H9 (cell line): Measurements from ENCODE around the gene FASTKD3. TPM values are rescaled to one million over a fixed set of nuclear protein-coding genes. Genes with fewer than 3 reads are reported as not detected.

ENCODE experiments used
- DNase-seq: peaks from one replicate; pipeline ENCODE4 v3.0.0-alpha.2; 2017
- H2AFZ ChIP-seq: one replicate; pipeline ENCODE4 v1.6.1; 2013; ENCODE audit warnings: mild to moderate bottlenecking, low read length, control low read depth, moderate library complexity
- H2AK5ac ChIP-seq: 2 replicates; pipeline ENCODE4 v1.6.1; 2013; ENCODE audit warnings: low read length, control low read depth, mixed read lengths; ENCODE audit not compliant: insufficient read length
- H2BK120ac ChIP-seq: one replicate; pipeline ENCODE4 v1.6.1; 2013; ENCODE audit warnings: low read depth, mild to moderate bottlenecking, low read length, control low read depth, inconsistent platforms; ENCODE audit not compliant: poor library complexity, severe bottlenecking
- H2BK12ac ChIP-seq: 2 replicates; pipeline ENCODE4 v1.6.1; 2013; ENCODE audit warnings: low read length, control low read depth, mixed read lengths, low read depth; ENCODE audit not compliant: insufficient read length
- H2BK15ac ChIP-seq: 2 replicates; pipeline ENCODE4 v1.6.1; 2013; ENCODE audit warnings: low read depth, low read length, control low read depth
- H2BK20ac ChIP-seq: one replicate; pipeline ENCODE4 v1.6.1; 2013; ENCODE audit warnings: low read depth, mild to moderate bottlenecking, low read length, control low read depth, inconsistent platforms; ENCODE audit not compliant: poor library complexity, severe bottlenecking
- H2BK5ac ChIP-seq: 2 replicates; pipeline ENCODE4 v1.6.1; 2013; ENCODE audit warnings: low read length, control low read depth, mixed read lengths; ENCODE audit not compliant: insufficient read length
- H3K14ac ChIP-seq: 2 replicates; pipeline ENCODE4 v1.6.1; 2013; ENCODE audit warnings: low read length, control low read depth; ENCODE audit not compliant: insufficient read depth
- H3K18ac ChIP-seq: 2 replicates; pipeline ENCODE4 v1.6.1; 2013; ENCODE audit warnings: low read depth, mild to moderate bottlenecking, mixed read lengths, low read length, control low read depth; ENCODE audit not compliant: insufficient read length
- H3K23ac ChIP-seq: 2 replicates; pipeline ENCODE4 v1.6.1; 2013; ENCODE audit warnings: low read length, control low read depth, mixed read lengths, low read depth; ENCODE audit not compliant: insufficient read length
- H3K23me2 ChIP-seq: 2 replicates; pipeline ENCODE4 v1.6.1; 2013; ENCODE audit warnings: low read depth, mild to moderate bottlenecking, mixed read lengths, low read length, control low read depth; ENCODE audit not compliant: insufficient read length, poor library complexity, severe bottlenecking
- H3K27ac ChIP-seq: 2 replicates; pipeline ENCODE4 v1.5.1; 2013; ENCODE audit warnings: low read length, control low read depth, mixed read lengths, low read depth; ENCODE audit not compliant: insufficient read length
- H3K27me3 ChIP-seq: 2 replicates; pipeline ENCODE4 v1.6.1; 2013; ENCODE audit warnings: low read length, control low read depth, inconsistent platforms; ENCODE audit not compliant: insufficient read depth
- H3K4ac ChIP-seq: 2 replicates; pipeline ENCODE4 v1.6.1; 2013; ENCODE audit warnings: low read depth, mild to moderate bottlenecking, control low read depth, inconsistent platforms, low read length, moderate library complexity
- H3K4me1 ChIP-seq: 2 replicates; pipeline ENCODE4 v1.6.1; 2013; ENCODE audit warnings: low read length, control low read depth, inconsistent platforms; ENCODE audit not compliant: insufficient read depth
- H3K4me2 ChIP-seq: 2 replicates; pipeline ENCODE4 v1.6.1; 2013; ENCODE audit warnings: low read length, control low read depth, mixed read lengths; ENCODE audit not compliant: insufficient read length, insufficient read depth
- H3K56ac ChIP-seq: 2 replicates; pipeline ENCODE4 v1.6.1; 2013; ENCODE audit warnings: low read depth, mild to moderate bottlenecking, mixed read lengths, low read length, control low read depth; ENCODE audit not compliant: insufficient read length
- H3K79me1 ChIP-seq: 2 replicates; pipeline ENCODE4 v1.6.1; 2013; ENCODE audit warnings: low read depth, mild to moderate bottlenecking, moderate library complexity, low read length, control low read depth, inconsistent platforms; ENCODE audit not compliant: insufficient read depth, poor library complexity, severe bottlenecking
- H3K79me2 ChIP-seq: 2 replicates; pipeline ENCODE4 v1.6.1; 2013; ENCODE audit warnings: low read length, control low read depth, inconsistent platforms; ENCODE audit not compliant: insufficient read depth
- H3K9ac ChIP-seq: 2 replicates; pipeline ENCODE4 v1.6.1; 2013; ENCODE audit warnings: low read length, control low read depth, mixed read lengths; ENCODE audit not compliant: insufficient read length; ENCODE audit errors: extremely low read depth
- H3K9me3 ChIP-seq: one replicate; pipeline ENCODE4 v1.6.1; 2013; ENCODE audit warnings: low read depth, low read length, inconsistent platforms; ENCODE audit not compliant: control insufficient read depth
- H3T11ph ChIP-seq: one replicate; pipeline ENCODE4 v1.6.1; 2013; ENCODE audit warnings: mild to moderate bottlenecking, low read length, control low read depth, inconsistent platforms
- H4K20me1 ChIP-seq: one replicate; pipeline ENCODE4 v1.6.1; 2013; ENCODE audit not compliant: control insufficient read depth, insufficient read length, insufficient read depth
- H4K5ac ChIP-seq: 2 replicates; pipeline ENCODE4 v1.6.1; 2013; ENCODE audit warnings: low read depth, mild to moderate bottlenecking, mixed read lengths, low read length, control low read depth; ENCODE audit not compliant: insufficient read length
- H4K8ac ChIP-seq: replicated peaks from 2 replicates; pipeline ENCODE4 v1.6.1; 2013; ENCODE audit warnings: low read length, control low read depth, mixed read lengths, low read depth; ENCODE audit not compliant: insufficient read length
- H4K91ac ChIP-seq: 2 replicates; pipeline ENCODE4 v1.6.1; 2013; ENCODE audit warnings: low read depth, mild to moderate bottlenecking, moderate library complexity, mixed read lengths, low read length, control low read depth; ENCODE audit not compliant: insufficient read length
- H3K27ac Mint-ChIP-seq, 3 experiments: 2 replicates in 2 of 3; 3 replicates in 1 of 3; pipeline ENCODE4 v1.8.0; 2020 to 2021; ENCODE audit warnings: mixed read lengths in 3 of 3, mild to moderate bottlenecking in 1 of 3, moderate library complexity in 1 of 3
- H3K27me3 Mint-ChIP-seq: 2 replicates; pipeline ENCODE4 v1.8.0; 2021; ENCODE audit warnings: low read depth, mild to moderate bottlenecking, moderate library complexity, mixed read lengths
- H3K36me3 Mint-ChIP-seq, 3 experiments: 2 replicates in 2 of 3; 3 replicates in 1 of 3; pipeline ENCODE4 v1.8.0; 2020 to 2021; ENCODE audit warnings: low read depth in 3 of 3, mixed read lengths in 3 of 3; ENCODE audit not compliant: insufficient read depth in 1 of 3
- H3K4me1 Mint-ChIP-seq, 2 experiments: 2 replicates each; pipeline ENCODE4 v1.8.0; 2020; ENCODE audit warnings: mixed read lengths in 2 of 2
- H3K4me3 Mint-ChIP-seq, 2 experiments: 2 replicates in 1 of 2; 3 replicates in 1 of 2; pipeline ENCODE4 v1.8.0; 2020 to 2021; ENCODE audit warnings: mild to moderate bottlenecking in 2 of 2, mixed read lengths in 2 of 2, moderate library complexity in 1 of 2
- H3K9me3 Mint-ChIP-seq, 2 experiments: 2 replicates in 1 of 2; 3 replicates in 1 of 2; pipeline ENCODE4 v1.8.0; 2020; ENCODE audit warnings: mild to moderate bottlenecking in 2 of 2, mixed read lengths in 2 of 2, moderate library complexity in 1 of 2
- CTCF ChIP-seq: fragments of 200-600 bp; sonication (generic); conservative IDR thresholded peaks from 3 replicates; pipeline ENCODE4 v1.8.0; 2021; ENCODE audit warnings: antibody characterized with exemption, mild to moderate bottlenecking
- WGBS: extraction: QIAGEN DNeasy Blood & Tissue Kit; methylation state at CpG from one replicate; pipeline ENCODE4 v1.1.7; 2013; ENCODE audit warnings: missing lambda C conversion rate, low lambda C conversion rate, mixed read lengths; ENCODE audit not compliant: insufficient read length; ENCODE audit errors: extremely low coverage; 5-methylcytosine and 5-hydroxymethylcytosine counted together
- total RNA-seq: library from RNA; stranded (reverse); gene quantifications from 2 replicates; pipeline ENCODE4 v1.2.1, GENCODE V29; 2021

The FASTKD3 gene
- total RNA-seq, 1 experiment from 2014 or later, result 15.0 TPM

GRCh38 chr5:7888901-7889300 is 20.1 kb upstream of the FASTKD3 start:
- no peak overlapping the region for H3K14ac ChIP-seq
- H2AK5ac ChIP-seq, result no peak overlapping the region
- H3K4me1 Mint-ChIP-seq, result no peaks in the 10 kb centered on the region
- H3K79me1 ChIP-seq, result peaks cover 2% of the 10 kb centered on the region
- no peak overlapping the region for H3K4me2 ChIP-seq
- WGBS, result no CpG with 5 or more reads among the region's 9 CpGs
- H4K91ac ChIP-seq, result no peak overlapping the region
- H4K20me1 ChIP-seq, result no peaks in the 10 kb centered on the region
- H3K56ac ChIP-seq, result no peak overlapping the region
- no peak overlapping the region for H2BK15ac ChIP-seq
- H3K18ac ChIP-seq, result no peak overlapping the region
- no peak overlapping the region for H4K5ac ChIP-seq
- H3K79me2 ChIP-seq, result no peaks in the 10 kb centered on the region
- no peak overlapping the region for H2BK12ac ChIP-seq
- H3K4ac ChIP-seq, result no peak overlapping the region
- H2BK20ac ChIP-seq, result no peak overlapping the region
- H3K9me3 ChIP-seq, result no peaks in the 10 kb centered on the region
- H3K23ac ChIP-seq, result no peak overlapping the region
- no peak overlapping the region for H2AFZ ChIP-seq
- H3K27me3 ChIP-seq, result no peaks in the 10 kb centered on the region
- H3K27ac ChIP-seq, result no peak overlapping the region
- no peaks in the 10 kb centered on the region for H3K27me3 Mint-ChIP-seq
- no peak overlapping the region for H2BK5ac ChIP-seq
- no peak for DNase-seq
- H3K27ac Mint-ChIP-seq, result no peak overlapping the region
- no peaks in the 10 kb centered on the region for H3K23me2 ChIP-seq
- no peak overlapping the region for H4K8ac ChIP-seq
- no peak overlapping the region for H3K9ac ChIP-seq
- H3K4me1 ChIP-seq, result no peaks in the 10 kb centered on the region
- TF ChIP-seq CTCF, result no peak
- no peak overlapping the region for H3K4me3 Mint-ChIP-seq
- peaks cover 23 to 77% (median 76%) of the 10 kb centered on the region in 3 experiments for H3K36me3 Mint-ChIP-seq
- H2BK120ac ChIP-seq, result no peak overlapping the region
- no peak overlapping the region for H3T11ph ChIP-seq
- H3K9me3 Mint-ChIP-seq, result no peaks in the 10 kb centered on the region
